Medulla oblongata (tissue), 1 donor: ENCODE data around the gene C6orf52.
"Not testable (repeated sequence)": the region's sequence is repeated elsewhere in the genome, so short reads cannot be mapped to it uniquely, and the experiment has no call there.

Experiments
- DNase-seq: peaks from one replicate; pipeline ENCODE4 v3.0.0-alpha.2; 2015; ENCODE audit errors: extremely low spot score

The C6orf52 gene

GRCh38 chr6:10694302-10695085 is at the start of gene C6orf52, which contains the start of gene PAK1IP1:
C6orf52 (minus strand) TSS chr6:10694616; CDS start chr6:10687550, 7,066 bp downstream.
PAK1IP1 (plus strand) TSS chr6:10694972; CDS start chr6:10694986, 14 bp downstream.
- DNase-seq: peak; percentile 98

GRCh38 chr6:10743515-10743914 is 49.1 kb upstream of the C6orf52 start:
- no peak for DNase-seq

- DNase-seq: no peak
Observed at GRCh38 chr6:10742251-10742650, 47.8 kb upstream of the C6orf52 start.

- not testable (repeated sequence) for DNase-seq
Observed at GRCh38 chr6:10741643-10742042, 47.2 kb upstream of the C6orf52 start.

- DNase-seq: no peak
Observed at GRCh38 chr6:10740061-10740460, 45.6 kb upstream of the C6orf52 start.

GRCh38 chr6:10736731-10737130 is 42.3 kb upstream of the C6orf52 start:
- no peak for DNase-seq

- no peak for DNase-seq
Observed at GRCh38 chr6:10733863-10734262, 39.4 kb upstream of the C6orf52 start.

GRCh38 chr6:10733151-10733715 is 38.8 kb upstream of the C6orf52 start:
- DNase-seq: no peak

GRCh38 chr6:10730254-10730653 is 35.8 kb upstream of the C6orf52 start:
- DNase-seq: no peak

- DNase-seq: peak; percentile 75
Observed at GRCh38 chr6:10725716-10726115, 31.3 kb upstream of the C6orf52 start.

GRCh38 chr6:10725044-10725443 is 30.6 kb upstream of the C6orf52 start:
- DNase-seq: no peak

GRCh38 chr6:10723567-10723881 is 29.1 kb upstream of the C6orf52 start:
- DNase-seq: no peak

- DNase-seq: peak; percentile 97
Observed at GRCh38 chr6:10722820-10723566, 28.6 kb upstream of the C6orf52 start, which contains the start of gene TMEM14C. TMEM14C (plus strand) TSS chr6:10723070; CDS start chr6:10724614, 1,544 bp downstream.

- no peak for DNase-seq
Observed at GRCh38 chr6:10722570-10722819, 28.1 kb upstream of the C6orf52 start.

GRCh38 chr6:10721850-10722569 is 27.6 kb upstream of the C6orf52 start:
- no peak for DNase-seq

- DNase-seq: not testable (repeated sequence)
Observed at GRCh38 chr6:10720960-10721849, 26.8 kb upstream of the C6orf52 start.

GRCh38 chr6:10720265-10720959 is 26.0 kb upstream of the C6orf52 start:
- DNase-seq: peak; percentile 16

GRCh38 chr6:10719964-10720264 is 25.5 kb upstream of the C6orf52 start:
- no peak for DNase-seq

- DNase-seq: no peak
Observed at GRCh38 chr6:10719296-10719963, 25.0 kb upstream of the C6orf52 start.

GRCh38 chr6:10713962-10714361 is 19.5 kb upstream of the C6orf52 start:
- no peak for DNase-seq
